Testis (tissue), 3 donors: ENCODE data around the gene BARX1. TPM values are rescaled to one million over a fixed set of nuclear protein-coding genes. Genes with fewer than 3 reads are reported as not detected.

Experiments
- DNase-seq: peaks from one replicate; pipeline ENCODE4 v3.0.0-alpha.2; 2019
- H3K27ac ChIP-seq, 2 donors: fragments of 200-600 bp; sonication (generic); one replicate each; pipeline ENCODE4 v1.5.1; 2019
- H3K27me3 ChIP-seq: fragments of 200-600 bp; sonication (generic); one replicate; pipeline ENCODE4 v1.5.1; 2019
- H3K36me3 ChIP-seq: fragments of 200-600 bp; sonication (generic); one replicate; pipeline ENCODE4 v1.5.1; 2017; ENCODE audit warnings: low read depth; ENCODE audit errors: missing control alignments
- H3K4me1 ChIP-seq: fragments of 200-600 bp; sonication (generic); one replicate; pipeline ENCODE4 v1.5.1; 2019
- H3K4me3 ChIP-seq, 2 donors: fragments of 200-600 bp; sonication (generic); one replicate each; pipeline ENCODE4 v1.5.1; 2017 to 2019
- H3K9me3 ChIP-seq: fragments of 200-600 bp; sonication (generic); one replicate; pipeline ENCODE4 v1.5.1; 2017
- CTCF ChIP-seq, 3 experiments: fragments of 450-650 bp in 2 of 3; fragments of 200-600 bp in 1 of 3; sonication (generic) in 1 of 3; IDR thresholded peaks; one replicate each; pipeline ENCODE4 v1.5.1; 2016 to 2019; ENCODE audit warnings: antibody characterized with exemption in 3 of 3, mild to moderate bottlenecking in 2 of 3, moderate library complexity in 1 of 3
- POLR2A ChIP-seq: fragments of 450-650 bp; IDR thresholded peaks from one replicate; pipeline ENCODE4 v1.6.1; 2017; ENCODE audit warnings: antibody characterized with exemption, mild to moderate bottlenecking, moderate library complexity
- WGBS, 2 donors: methylation state at CpG; one replicate each; pipeline ENCODE4 v1.1.5; 2018; 5-methylcytosine and 5-hydroxymethylcytosine counted together
- intact Hi-C: fragments of 100-400 bp; cut with DNase I; formaldehyde crosslinking; loops from one replicate; pipeline ENCODE4 v1.15.1; 2023; ENCODE audit warnings: low total_unique reads
- polyA plus RNA-seq: library from polyadenylated mRNA; stranded (reverse); fragments of 350-450 nt; fragmentation: Illumina TruSeq; extraction: RNeasy Lipid Tissue Mini Kit (QIAGEN cat#74804); gene quantifications from one replicate; pipeline ENCODE4 v1.2.3, GENCODE V29; 2014; ENCODE audit warnings: low read depth, low replicate concordance; ENCODE audit not compliant: insufficient read depth
- total RNA-seq, 2 donors: library from RNA; depleted of rRNA; stranded (reverse); fragments of >200 nt; gene quantifications; one replicate each; pipeline ENCODE4 v1.2.3, GENCODE V29; 2016

BARX1 gene
- total and polyA plus RNA-seq, 3 donors from 2014 or later: 3.7 to 8.6 (median 3.7) TPM

- intact Hi-C loops: no loop called here
- H3K27ac ChIP-seq: no peak overlapping the region
- H3K4me3 ChIP-seq: no peak overlapping the region
- H3K27me3 ChIP-seq: no peaks in the 10 kb centered on the region
- no peaks in the 10 kb centered on the region for H3K9me3 ChIP-seq
- WGBS, 2 donors: 21 to 32% methylated on average over 8 to 32 of the region's 32 CpGs
- TF ChIP-seq CTCF (IDR thresholded peaks at IDR 0.05) (no peak), POLR2A (no peak)
- no peak for DNase-seq
- H3K4me1 ChIP-seq: peaks cover 36% of the 10 kb centered on the region
- H3K36me3 ChIP-seq: no peaks in the 10 kb centered on the region
These were observed 6.0 kb downstream of the BARX1 start for GRCh38 chr9:93949073-93949693.

- H3K4me1 ChIP-seq: peaks cover 33% of the 10 kb centered on the region
- 0 to 1% methylated on average over 18 to 39 of the region's 40 CpGs for WGBS, 2 donors
- intact Hi-C loops: no loop called here
These were observed 6.6 kb downstream of the BARX1 start for GRCh38 chr9:93948441-93949072.

GRCh38 chr9:93947409-93948070, 7.6 kb downstream of the BARX1 start:
- Histone ChIP-seq H3K27ac (no peak overlapping the region), H3K4me1 (peaks cover 25% of the 10 kb centered on the region), H3K36me3 (no peaks in the 10 kb centered on the region), H3K27me3 (no peaks in the 10 kb centered on the region), H3K4me3 (no peak overlapping the region), H3K9me3 (no peaks in the 10 kb centered on the region)
- no peak for DNase-seq
- intact Hi-C loops: no loop called here
- WGBS, 2 donors: 18 to 22% methylated on average over 10 to 13 of the region's 13 CpGs
- TF ChIP-seq CTCF (IDR thresholded peaks at IDR 0.05): no peak
- TF ChIP-seq POLR2A: no peak

More at GRCh38 chr9:93948441-93949072, 6.6 kb downstream of the BARX1 start:
- Histone ChIP-seq H3K27me3 (no peaks in the 10 kb centered on the region), H3K4me3 (no peak overlapping the region), H3K36me3 (no peaks in the 10 kb centered on the region), H3K9me3 (no peaks in the 10 kb centered on the region), H3K27ac (no peak overlapping the region)
- DNase-seq: no peak
- no peak for TF ChIP-seq CTCF (IDR thresholded peaks at IDR 0.05)
- no peak for TF ChIP-seq POLR2A

- DNase-seq: no peak
- H3K27me3 ChIP-seq: no peaks in the 10 kb centered on the region
- no peak for TF ChIP-seq POLR2A
- TF ChIP-seq CTCF (IDR thresholded peaks at IDR 0.05): no peak
- 4 to 13% methylated on average over 5 of the region's 5 CpGs for WGBS, 2 donors
- H3K36me3 ChIP-seq: no peaks in the 10 kb centered on the region
- peak overlapping the region; percentile 9 to 12 for H3K4me3 ChIP-seq
- intact Hi-C loops: no loop called here
- H3K9me3 ChIP-seq: no peaks in the 10 kb centered on the region
- H3K27ac ChIP-seq: no peak overlapping the region
- H3K4me1 ChIP-seq: peaks cover 14% of the 10 kb centered on the region
These were observed 8.8 kb downstream of the BARX1 start for GRCh38 chr9:93946338-93946712.
